ENCODE data around the gene DHRS9. TPM values are rescaled to one million over a fixed set of nuclear protein-coding genes. Genes with fewer than 3 reads are reported as not detected.

The DHRS9 gene
- total and polyA plus RNA-seq, 9 of the 15 experiments (the other 6 are each of a cell fraction or from before 2014, with no cell fraction given) = 0.27 to 1.7 (median 0.69) TPM

DNA sequence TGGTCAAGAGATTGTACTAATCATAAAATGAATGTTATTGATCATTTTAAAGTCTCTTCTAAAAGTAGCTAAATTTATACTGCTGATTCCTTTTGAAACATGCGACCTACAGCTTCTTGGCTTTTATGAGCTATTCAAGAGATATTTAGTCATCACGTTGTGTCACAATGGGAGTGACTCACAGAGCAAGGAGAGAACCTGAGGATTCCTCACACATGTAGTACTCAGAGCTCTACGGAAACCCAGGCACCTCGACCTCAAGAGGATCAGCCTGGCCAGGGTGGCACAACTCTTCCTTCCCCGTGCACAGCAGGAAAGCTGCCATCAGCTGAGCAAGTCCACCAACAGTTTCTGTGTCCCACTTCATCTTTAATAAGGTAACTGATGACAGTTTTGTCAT lies at the start of gene DHRS9 (continued):
- TF ChIP-seq, protein P1, sequence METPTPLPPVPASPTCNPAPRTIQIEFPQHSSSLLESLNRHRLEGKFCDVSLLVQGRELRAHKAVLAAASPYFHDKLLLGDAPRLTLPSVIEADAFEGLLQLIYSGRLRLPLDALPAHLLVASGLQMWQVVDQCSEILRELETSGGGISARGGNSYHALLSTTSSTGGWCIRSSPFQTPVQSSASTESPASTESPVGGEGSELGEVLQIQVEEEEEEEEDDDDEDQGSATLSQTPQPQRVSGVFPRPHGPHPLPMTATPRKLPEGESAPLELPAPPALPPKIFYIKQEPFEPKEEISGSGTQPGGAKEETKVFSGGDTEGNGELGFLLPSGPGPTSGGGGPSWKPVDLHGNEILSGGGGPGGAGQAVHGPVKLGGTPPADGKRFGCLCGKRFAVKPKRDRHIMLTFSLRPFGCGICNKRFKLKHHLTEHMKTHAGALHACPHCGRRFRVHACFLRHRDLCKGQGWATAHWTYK (CRISPR knock-in tag; IDR thresholded peaks at IDR 0.05) = no peak
- TF ChIP-seq E4F1 (CRISPR knock-in tag; IDR thresholded peaks at IDR 0.05; ENCODE audit: borderline replicate concordance) (no peak), FOSL1 (tag; conservative IDR thresholded peaks at IDR 0.05) (peak; percentile 94), NR3C1 (CRISPR knock-in tag; IDR thresholded peaks at IDR 0.05) (no peak), BCL6 (CRISPR knock-in tag; IDR thresholded peaks at IDR 0.05) (no peak), ZNF79 (CRISPR knock-in tag; IDR thresholded peaks at IDR 0.05; ENCODE audit: low read depth) (no peak), TAL1 (IDR thresholded peaks at IDR 0.05) (no peak), CEBPB (tag; IDR thresholded peaks at IDR 0.05) (peak; percentile 54; the same call in 1 of the 2 replicates), SMARCA4 (IDR thresholded peaks at IDR 0.05) (peak; percentile 31; the same call in 1 of the 2 replicates)
- TF ChIP-seq, protein P2, sequence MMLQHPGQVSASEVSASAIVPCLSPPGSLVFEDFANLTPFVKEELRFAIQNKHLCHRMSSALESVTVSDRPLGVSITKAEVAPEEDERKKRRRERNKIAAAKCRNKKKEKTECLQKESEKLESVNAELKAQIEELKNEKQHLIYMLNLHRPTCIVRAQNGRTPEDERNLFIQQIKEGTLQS (IDR thresholded peaks at IDR 0.05) = peak; percentile 80
- TF ChIP-seq, protein P2 (CRISPR knock-in tag; conservative IDR thresholded peaks at IDR 0.05) = no peak
